ENCODE data around the gene VASP. TPM values are rescaled to one million over a fixed set of nuclear protein-coding genes. Genes with fewer than 3 reads are reported as not detected.

VASP gene
- total RNA-seq, 1 experiment from 2014 or later, result 269 TPM

DNA sequence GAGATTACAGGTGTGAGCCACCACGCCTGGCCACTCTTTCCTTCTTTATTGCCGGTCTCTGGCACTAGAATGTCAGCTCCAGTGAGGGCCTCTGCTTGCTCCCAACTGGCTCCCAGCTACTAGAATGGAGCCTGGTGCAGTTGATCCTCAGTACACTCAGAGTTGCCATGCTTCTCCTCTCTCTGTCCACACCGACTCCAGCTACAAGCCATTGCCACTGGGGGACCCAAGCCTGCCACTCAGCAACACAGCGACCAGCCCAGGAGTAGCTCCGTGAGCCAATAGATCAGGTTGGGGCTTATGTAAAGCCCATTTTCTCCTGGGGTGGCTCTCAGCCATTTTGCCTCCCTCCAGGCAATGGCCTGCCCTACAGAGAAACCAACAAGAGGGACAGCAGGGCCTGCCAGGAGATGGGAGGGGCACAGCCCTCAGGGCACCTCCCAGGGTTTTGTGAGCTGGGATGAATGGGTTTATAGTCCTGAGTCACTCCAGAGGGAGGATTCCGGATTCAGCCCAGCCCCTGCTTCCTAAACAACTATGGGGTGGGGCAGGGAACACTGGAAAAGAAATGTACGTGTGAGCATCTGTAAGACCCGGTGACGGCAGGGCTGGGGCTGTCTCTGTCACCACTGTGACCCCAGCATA lies 40.8 kb downstream of the VASP start:
- DNase-seq (ENCODE audit: low read depth), result peak; percentile 77

- no peak for DNase-seq (ENCODE audit: low read depth)
These were observed 46.2 kb downstream of the VASP start for GRCh38 chr19:45553464-45553863.

DNA sequence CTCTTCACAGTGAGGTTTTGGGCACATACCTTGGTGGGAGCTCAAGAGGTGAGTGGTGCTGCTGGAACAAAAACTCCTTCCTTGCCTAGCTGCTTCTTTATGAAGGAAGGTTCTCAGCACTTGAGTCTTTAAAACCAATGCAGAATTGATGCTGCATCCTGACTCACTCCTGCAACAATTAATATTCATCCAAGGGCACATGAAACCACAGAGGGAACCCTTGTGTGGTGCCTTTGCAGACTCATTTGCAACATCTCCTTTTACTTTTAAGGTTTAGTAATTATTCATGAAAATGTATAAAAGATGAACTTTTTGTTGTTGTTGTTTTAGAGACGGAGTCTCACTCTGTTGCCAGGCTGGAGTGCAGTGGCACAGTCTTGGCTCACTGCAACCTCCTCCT lies 47.2 kb downstream of the VASP start:
- DNase-seq (ENCODE audit: low read depth), result no peak

- DNase-seq (ENCODE audit: low read depth), result no peak
These were observed 49.6 kb downstream of the VASP start for GRCh38 chr19:45556835-45557234.

GRCh38 chr19:45558399-45558878 lies 51.2 kb downstream of the VASP start:
- DNase-seq (ENCODE audit: low read depth), result peak; percentile 36

- DNase-seq (ENCODE audit: low read depth), result no peak
These were observed 52.8 kb downstream of the VASP start for GRCh38 chr19:45560038-45560437.

GRCh38 chr19:45560686-45561085 lies 53.4 kb downstream of the VASP start:
- DNase-seq (ENCODE audit: low read depth), result no peak

DNA sequence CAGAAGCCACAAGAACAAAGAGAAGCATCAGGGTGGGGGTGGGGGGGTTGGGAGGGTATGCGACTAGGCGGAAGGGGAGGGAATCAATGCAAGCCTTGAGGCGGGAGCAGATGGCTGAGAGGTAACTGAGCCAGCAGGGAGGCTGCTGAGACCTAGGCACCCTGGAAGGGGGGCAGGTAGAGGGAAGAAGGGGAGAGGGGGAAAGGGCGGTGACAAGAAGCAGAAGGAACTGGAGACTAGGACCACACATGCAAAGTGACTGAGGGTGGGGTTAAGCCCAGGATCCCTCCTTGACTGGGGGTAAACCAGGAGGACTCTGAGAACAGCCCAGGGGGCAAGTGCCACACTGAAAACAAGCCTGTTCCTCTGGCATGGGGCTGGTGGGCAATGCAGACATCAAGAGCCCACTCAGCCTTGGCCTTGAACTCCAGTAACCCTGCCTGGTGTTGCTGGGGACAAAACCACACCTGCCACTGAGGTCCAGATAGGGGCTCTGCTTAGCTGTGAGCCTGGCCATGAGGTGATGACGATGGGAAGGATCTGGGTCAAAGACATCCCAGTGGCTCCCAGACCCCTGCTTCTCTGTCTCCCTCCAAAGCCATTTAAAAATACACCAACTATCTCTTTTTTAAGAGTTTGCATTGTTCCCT lies 57.0 kb downstream of the VASP start:
- DNase-seq (ENCODE audit: low read depth), result no peak

GRCh38 chr19:45567609-45568008 lies 60.3 kb downstream of the VASP start:
- no peak for DNase-seq (ENCODE audit: low read depth)

GRCh38 chr19:45568732-45569131 lies 61.5 kb downstream of the VASP start:
- peak; percentile 95 for DNase-seq (ENCODE audit: low read depth)

DNA sequence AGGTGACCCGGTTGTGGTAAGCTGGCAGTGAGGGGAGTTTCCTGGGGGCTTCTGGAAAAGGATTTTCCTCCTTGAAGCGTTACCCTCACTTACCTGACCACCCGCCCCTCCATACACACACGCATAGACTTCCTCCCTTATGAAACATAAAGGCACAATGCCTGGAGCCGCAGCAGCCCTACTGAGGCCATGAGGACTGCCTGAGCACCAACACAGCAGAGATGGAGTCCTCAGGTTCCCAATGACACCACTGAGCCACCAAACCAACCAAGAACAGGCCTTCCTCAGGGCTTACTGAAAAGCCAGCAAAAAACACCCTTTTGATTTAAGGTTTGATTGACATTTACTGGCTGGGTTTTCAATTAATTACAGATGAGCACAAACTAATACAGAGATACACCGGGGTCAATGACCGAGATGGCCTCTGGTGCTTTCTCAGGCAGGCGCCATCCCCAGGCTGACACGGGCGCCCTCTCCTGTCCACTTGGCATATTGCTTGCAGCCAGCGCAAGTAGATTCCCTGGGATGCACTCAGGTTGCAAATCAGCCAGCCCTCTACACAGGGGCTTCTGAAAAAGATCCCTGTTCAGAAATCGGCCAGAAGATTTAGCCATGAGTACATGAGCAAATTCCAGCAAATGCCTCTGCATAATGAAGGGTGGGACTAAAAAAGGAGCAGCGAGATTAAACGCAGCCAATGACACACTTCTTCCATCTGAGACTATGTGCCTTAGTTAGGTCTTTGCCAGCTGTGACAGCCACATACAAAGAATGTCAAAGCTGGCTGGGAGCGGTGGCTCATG lies 62.5 kb downstream of the VASP start:
- no peak for DNase-seq (ENCODE audit: low read depth)

DNA sequence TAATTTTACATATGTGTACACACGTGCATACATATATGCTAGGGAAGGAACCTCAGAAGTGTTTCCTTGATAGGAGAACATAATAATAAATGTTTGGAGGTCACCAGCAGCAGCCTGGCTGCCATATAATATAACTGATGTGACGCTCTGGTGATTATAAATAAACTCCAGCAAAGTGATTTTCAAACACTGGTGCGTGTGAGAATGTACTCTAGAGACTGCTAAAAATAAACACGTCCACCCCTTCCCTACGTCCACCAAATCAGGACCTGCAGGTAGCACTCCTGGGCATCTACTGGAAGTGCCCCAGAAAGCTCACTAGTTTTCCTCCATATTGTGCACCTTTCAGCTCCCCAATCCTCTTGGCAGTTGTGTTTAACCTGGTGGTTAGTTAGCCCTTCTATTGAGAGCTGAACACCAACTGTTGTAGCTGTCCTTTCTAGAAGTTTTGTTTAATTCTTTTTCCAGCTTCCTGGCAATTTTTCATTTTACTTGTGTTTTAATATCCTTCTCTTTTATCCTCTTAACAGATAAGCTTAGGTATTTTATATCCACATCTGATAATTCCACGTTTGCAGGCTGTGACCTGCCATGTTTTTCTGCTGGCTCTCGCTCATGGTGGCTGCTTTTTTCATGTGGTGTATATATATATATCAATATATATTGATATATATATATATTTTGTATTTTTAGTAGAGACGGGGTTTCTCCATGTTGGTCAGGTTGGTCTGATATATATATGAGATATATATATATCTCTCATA lies 64.4 kb downstream of the VASP start:
- DNase-seq (ENCODE audit: low read depth), result no peak

DNA sequence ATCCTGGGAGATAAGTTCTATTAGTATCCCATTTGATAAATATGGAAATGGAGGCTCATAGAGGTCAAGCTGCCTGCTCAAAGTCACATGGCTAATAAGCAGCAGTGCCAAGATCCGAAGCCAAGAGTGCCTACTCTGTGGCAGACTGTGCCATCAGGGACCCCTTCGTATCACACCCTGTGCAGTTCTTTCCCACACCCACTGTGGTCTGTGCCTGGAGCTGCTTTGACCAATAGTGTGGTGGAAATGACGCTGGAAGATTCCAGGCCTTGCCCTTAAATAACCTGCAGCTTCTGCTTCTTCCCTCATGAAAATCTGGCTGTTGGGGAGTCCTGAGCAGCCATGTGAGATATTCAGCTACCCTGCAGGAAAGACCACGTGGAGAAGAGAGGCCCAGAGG lies 67.2 kb downstream of the VASP start:
- DNase-seq (ENCODE audit: low read depth), result no peak

DNA sequence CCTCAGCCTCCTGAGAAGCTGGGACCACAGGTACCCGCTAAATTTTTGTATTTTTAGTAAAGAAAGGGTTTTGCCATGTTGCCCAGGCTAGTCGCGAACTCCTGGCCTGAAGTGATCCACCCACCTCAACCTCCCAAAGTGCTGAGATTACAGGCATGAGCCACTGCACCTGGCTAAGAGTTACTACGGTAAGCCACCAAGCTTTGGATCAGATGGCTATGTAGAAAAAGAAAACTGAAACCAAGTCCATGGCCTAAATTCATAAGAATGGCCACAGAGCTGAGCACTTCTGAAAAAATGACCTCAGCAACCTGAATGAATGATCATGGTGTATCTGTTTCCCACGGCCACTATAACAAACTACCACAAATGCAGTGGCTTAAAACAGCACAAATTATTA lies 67.9 kb downstream of the VASP start:
- no peak for DNase-seq (ENCODE audit: low read depth)

Other genes starting within 250 kb of the VASP start
- not detected in 2 replicates for gene CKM, start 184.6 kb upstream of the VASP start, total RNA-seq (2014; rRNA removed; shearing (Covaris generic))
- 0.11 TPM in 1 of 2 replicates, not detected in the other for gene KLC3, start 166.7 kb upstream of the VASP start, total RNA-seq (2014; rRNA removed; shearing (Covaris generic))
- gene ERCC2, start 136.9 kb upstream of the VASP start, total RNA-seq (2014; rRNA removed; shearing (Covaris generic)), result 20.0 and 23.9 TPM in 2 replicates
- 18.9 and 34.3 TPM in 2 replicates for gene PPP1R13L, start 102.4 kb upstream of the VASP start, total RNA-seq (2014; rRNA removed; shearing (Covaris generic))
- gene POLR1G, start 100.8 kb upstream of the VASP start, total RNA-seq (2014; rRNA removed; shearing (Covaris generic)), result 39.8 and 54.6 TPM in 2 replicates
- gene ERCC1, start 83.6 kb upstream of the VASP start, total RNA-seq (2014; rRNA removed; shearing (Covaris generic)), result 125 and 137 TPM in 2 replicates
- gene FOSB, start 39.5 kb upstream of the VASP start, total RNA-seq (2014; rRNA removed; shearing (Covaris generic)), result 0.30 and 0.53 TPM in 2 replicates
- 12.9 and 13.7 TPM in 2 replicates for gene RTN2, start 10.4 kb upstream of the VASP start, total RNA-seq (2014; rRNA removed; shearing (Covaris generic))
- gene PPM1N, start 9.0 kb upstream of the VASP start, total RNA-seq (2014; rRNA removed; shearing (Covaris generic)), result 0.34 and 2.9 TPM in 2 replicates
- 12.4 and 14.3 TPM in 2 replicates for gene OPA3, start 77.3 kb downstream of the VASP start, total RNA-seq (2014; rRNA removed; shearing (Covaris generic))
- 0.03 and 0.10 TPM in 2 replicates for gene GPR4, start 94.7 kb downstream of the VASP start, total RNA-seq (2014; rRNA removed; shearing (Covaris generic))
- gene EML2, start 131.9 kb downstream of the VASP start, total RNA-seq (2014; rRNA removed; shearing (Covaris generic)), result 18.8 and 28.4 TPM in 2 replicates
- 0.07 and 0.23 TPM in 2 replicates for gene GIPR, start 160.7 kb downstream of the VASP start, total RNA-seq (2014; rRNA removed; shearing (Covaris generic))
- gene SNRPD2, start 184.5 kb downstream of the VASP start, total RNA-seq (2014; rRNA removed; shearing (Covaris generic)), result 612 and 1,194 TPM in 2 replicates
- gene QPCTL, start 185.2 kb downstream of the VASP start, total RNA-seq (2014; rRNA removed; shearing (Covaris generic)), result 16.9 and 20.9 TPM in 2 replicates
- gene FBXO46, start 223.4 kb downstream of the VASP start, total RNA-seq (2014; rRNA removed; shearing (Covaris generic)), result 9.5 and 14.2 TPM in 2 replicates
- gene MEIOSIN, start 226.0 kb downstream of the VASP start, total RNA-seq (2014; rRNA removed; shearing (Covaris generic)), result 0.07 and 0.37 TPM in 2 replicates